HG03565 (cell line): ENCODE measurements around the gene CDH4.

Experiments
- ATAC-seq: cut with Tn5 transposase; IDR thresholded peaks from one replicate; pipeline ENCODE4 v1.9.1; 2021; ENCODE audit warnings: mild to moderate bottlenecking, moderate library complexity; ENCODE audit not compliant: unreplicated experiment

CDH4 gene

GRCh38 chr20:61635721-61636455, 383.8 kb downstream of the CDH4 start:
- no peak for ATAC-seq

DNA sequence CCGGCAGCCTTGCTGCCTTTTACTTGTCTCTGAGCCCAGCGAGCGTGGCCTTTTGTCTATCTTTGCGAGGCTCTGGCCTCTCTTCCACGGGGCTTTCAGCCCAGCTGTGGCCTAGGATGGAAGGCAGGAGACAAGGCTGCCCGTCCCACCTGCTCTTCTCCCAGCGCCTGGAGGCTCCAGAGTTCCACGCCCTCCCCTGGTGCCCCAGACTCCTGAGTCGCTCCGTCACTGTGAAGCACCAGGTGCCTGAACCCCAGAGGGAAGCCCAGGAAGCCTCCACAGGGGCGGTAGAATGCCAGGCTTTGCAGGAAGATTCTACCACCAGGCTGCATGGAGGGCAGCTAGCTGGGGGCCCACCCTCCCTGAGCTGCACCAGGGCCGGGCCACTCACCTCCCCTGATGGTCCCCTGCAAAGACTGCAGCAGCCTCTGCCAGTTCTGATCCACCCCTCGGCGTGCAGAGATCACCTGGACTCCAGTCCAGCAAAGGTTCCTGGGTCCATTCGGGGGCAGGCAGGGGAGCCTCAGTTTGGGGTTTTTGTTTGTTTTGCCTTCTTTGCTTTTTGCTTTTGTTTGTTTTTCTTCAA, 384.6 kb downstream of the CDH4 start:
- ATAC-seq, result no peak

GRCh38 chr20:61638802-61639585, 386.9 kb downstream of the CDH4 start:
- no peak for ATAC-seq

DNA sequence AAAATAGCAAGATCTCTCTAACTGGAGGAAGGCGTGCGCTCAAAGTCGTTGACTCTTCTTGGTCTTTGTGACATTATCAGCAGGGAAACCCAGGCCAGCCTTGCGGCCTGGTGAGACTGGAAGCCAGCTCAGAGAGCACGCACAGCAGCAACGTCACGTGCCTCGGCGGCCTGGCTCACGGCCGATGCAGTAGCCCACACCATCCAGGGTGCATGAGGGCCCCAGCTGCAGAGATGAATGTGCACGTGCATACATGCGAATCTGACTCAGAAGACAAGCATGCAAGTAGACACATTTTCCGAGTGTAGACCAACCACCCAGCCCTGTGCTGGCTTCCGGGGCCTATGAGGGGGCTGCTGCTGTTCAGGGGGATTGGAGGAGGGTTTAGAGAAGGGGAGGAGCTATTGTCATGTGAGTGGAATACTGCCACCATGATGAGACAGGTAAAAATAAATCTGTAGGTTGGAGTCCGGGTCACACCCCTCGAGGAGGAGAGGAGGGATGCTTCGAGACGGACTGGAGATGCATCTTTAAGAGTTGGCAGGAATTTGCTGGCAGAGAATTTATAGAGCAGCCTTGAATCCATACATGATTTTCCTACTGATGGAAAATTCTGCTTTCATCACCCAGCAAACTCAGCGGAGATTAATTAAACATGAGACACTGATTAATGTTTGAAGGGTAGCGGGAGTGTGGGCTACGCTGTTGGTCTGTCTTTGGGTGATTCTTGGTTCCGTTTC, 388.2 kb downstream of the CDH4 start:
- no peak for ATAC-seq

DNA sequence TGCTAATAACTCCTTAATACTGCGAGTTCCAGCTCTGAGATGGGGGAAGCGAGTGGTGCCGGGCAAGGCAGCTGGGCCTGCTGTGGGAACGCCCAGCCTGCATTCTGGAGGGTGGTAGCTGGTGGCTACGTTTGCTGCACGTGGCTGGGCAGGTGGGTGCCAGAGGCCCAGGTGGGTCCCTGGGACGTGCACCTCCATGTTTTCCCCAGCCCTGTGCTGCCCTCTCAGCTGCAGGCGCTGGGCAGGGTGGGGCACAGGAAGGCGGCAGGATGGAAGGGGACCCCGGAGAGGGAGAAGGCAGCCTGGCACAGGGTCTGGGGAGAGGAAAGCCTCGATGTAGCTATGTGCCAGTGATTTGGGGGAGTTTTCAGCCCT, 388.8 kb downstream of the CDH4 start:
- ATAC-seq, result no peak

DNA sequence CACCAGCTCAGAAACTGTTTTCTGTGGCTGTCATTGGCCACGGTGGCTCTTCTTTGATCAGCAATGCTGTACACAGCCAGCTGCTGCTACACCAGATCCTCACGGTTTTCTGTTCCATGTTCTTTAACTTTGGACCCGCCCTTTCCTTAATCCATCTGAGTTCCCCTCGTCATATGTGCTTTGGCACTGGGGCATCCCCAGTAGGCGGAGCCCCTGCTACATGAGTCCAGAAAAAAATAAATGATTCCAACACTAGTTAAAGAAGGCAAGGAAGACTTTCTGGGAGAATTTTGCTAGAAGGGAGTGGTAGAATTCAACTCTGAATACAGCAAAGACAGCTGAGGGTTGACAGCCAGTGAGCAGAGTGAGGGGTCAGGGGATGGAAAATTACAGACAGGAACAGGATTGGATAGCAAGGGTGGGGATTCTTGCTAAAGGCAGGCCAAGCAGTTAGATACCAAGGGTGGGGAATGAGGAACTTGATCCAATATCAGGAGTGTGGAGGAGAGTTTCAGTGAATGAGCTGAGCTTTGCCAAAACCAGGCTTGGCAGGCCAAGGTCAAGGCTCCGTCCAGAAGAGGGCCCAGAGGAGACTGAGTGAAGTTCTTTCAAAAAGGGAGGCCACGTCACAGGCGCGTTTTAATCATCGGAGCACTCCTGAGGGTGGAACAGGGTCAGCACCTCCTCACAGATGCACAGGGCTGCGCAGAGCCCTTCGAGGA, 391.8 kb downstream of the CDH4 start:
- ATAC-seq, result no peak

DNA sequence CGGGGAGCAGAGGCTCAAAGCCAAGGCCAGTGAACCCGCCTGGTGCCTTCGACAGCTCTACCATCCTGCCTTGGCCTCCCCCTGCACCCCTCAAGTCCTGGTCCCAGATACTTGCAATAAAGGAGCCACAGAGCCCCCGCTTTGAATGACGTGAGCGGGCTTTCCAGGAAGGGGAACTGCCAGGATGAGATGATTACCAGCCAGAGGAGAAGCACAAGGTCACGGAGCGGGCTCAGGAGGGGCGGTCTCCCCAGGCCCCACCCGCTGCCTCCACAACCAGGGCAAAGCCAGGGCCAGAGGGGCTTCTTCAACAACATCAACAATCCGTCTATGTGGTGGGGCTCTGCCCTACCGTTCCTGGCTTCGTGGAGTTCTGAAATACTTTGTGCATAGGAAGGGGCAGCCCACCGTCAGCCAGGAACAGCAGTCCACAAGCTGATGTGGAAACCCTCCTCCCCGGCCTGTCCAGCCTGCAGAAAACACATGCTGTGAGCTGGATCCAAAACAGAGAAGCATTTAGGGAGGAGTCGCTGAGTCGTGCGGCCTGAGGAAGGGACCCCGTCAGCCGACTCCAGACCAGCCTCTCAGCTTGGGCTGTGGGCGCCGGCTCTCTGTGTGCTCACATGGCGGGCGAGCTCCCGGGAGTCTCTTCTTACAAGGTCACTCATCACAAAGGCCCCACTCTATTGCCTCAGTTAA, 392.5 kb downstream of the CDH4 start:
- ATAC-seq, result no peak

GRCh38 chr20:61645732-61646131, 393.7 kb downstream of the CDH4 start:
- no peak for ATAC-seq

DNA sequence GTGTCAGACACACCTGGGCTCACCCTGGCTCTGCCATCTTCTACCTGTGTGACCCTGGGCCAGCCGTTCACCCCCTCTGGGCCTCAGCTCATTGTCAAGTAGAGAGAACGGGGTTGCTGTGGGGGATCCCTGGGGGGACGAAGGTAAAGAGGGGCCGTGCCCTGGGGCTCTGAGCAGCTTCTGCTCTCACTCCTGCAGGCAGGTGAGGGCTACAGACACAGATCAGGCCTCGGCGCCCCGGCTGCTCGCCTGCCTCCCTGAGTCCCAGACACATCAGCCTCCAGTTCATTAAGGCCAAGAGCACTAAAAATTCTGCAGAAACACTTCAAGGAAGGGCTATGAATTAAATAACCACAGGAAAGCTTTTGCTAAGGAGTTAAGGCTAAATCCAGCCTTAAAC, 394.4 kb downstream of the CDH4 start:
- no peak for ATAC-seq

- no peak for ATAC-seq
Measured at GRCh38 chr20:61646986-61647385, 394.9 kb downstream of the CDH4 start.

DNA sequence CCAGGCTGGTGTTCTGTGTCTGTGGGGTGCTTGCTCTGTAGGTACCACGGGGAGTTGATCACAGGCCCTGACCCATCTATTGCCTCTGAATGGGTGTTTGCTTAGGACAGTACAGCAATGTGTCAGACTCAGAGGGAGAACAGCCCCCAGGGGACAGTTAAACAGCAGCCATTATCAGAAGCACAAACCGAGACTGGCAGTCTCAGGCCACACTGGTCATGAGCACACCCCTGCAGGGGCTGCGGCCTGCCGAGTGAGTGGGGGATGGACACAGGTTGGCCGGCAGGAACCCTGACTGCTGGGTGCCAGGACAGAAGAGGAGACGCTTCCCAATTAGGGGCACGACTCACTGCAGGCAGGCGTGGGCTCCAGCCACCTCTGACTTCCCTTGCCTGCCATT, 395.6 kb downstream of the CDH4 start:
- no peak for ATAC-seq

DNA sequence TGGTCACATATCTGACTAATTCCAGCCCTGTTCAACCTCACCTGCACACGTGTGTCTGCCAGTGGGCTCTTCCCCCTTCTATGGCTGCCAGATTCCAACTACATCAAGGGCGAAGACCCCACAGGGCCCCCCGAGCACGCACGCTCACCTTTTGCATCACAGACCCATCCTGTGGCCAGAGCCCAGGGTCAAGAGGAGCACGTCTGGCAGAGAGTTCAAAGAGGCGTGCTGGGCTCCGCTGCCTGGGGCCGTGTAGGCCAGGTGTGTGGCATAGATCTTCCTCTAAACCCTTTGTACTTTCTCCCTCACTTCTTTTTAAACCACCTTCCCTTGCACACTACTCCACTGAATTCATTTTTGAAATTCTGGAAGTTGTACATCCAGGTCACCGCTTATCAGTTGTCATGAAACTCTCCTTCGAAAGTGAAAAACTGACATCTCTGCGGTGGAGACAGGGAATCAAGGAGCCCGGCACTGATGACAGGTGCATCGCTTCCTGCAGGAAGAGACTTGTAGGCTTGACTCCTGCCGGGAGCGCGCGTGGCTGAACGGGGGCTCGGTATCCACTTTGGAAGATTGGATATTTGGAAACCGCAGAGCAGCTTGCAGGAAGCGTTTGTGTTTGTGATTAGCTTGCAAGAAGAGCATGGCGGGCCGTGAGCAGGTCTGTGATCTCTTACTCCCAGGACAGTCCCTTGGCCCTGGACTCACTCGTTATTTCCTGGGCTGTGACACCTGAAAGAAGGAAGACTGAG, 397.2 kb downstream of the CDH4 start:
- no peak for ATAC-seq

DNA sequence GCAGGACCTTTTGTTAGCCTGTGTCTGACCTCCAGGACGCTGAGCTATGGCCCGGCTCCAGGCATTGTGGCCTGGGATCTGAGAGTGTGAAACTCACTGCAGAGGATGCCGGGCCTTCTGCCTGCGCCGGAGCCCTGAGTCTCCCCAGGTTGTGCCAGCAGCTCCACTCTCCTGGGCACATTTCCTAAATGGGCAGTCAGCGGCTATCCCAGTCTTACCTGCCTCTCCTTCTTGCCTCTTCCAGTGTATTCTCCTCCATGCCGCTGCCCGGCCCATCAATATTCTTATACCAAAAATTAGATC, 397.8 kb downstream of the CDH4 start:
- ATAC-seq, result no peak

GRCh38 chr20:61650912-61651733, 399.1 kb downstream of the CDH4 start:
- no peak for ATAC-seq

- no peak for ATAC-seq
Measured at GRCh38 chr20:61652146-61652545, 400.1 kb downstream of the CDH4 start.

- no peak for ATAC-seq
Measured at GRCh38 chr20:61654726-61655125, 402.7 kb downstream of the CDH4 start.

GRCh38 chr20:61655591-61655990, 403.5 kb downstream of the CDH4 start:
- ATAC-seq, result no peak

DNA sequence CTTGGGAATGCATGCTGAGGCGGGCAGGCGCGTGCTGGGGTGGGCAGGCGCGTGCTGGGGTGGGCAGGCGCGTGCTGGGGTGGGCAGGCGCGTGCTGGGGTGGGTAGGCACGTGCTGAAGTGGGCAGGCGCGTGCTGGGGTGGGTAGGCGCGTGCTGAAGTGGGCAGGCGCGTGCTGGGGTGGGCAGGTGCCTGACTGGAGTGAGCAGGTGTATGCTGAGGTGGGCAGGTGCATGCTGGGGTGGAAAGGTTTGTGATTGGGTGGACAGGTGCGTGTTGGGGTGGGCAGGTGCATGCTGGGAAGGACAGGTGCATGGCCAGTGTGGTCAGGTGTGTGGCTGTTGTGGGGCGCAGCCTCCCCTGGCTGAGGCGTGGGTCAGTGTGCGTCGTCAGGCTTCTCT, 404.1 kb downstream of the CDH4 start:
- no peak for ATAC-seq
